Right forelimb (tissue), 1 donor: ENCODE measurements around the gene KCNJ4.

Experiments used
- DNase-seq: peaks from one replicate; pipeline ENCODE4 v3.0.0-alpha.2; 2018

KCNJ4 gene

GRCh38 chr22:38452373-38453065 lies 2.5 kb downstream of the KCNJ4 start:
- DNase-seq = no peak

DNA sequence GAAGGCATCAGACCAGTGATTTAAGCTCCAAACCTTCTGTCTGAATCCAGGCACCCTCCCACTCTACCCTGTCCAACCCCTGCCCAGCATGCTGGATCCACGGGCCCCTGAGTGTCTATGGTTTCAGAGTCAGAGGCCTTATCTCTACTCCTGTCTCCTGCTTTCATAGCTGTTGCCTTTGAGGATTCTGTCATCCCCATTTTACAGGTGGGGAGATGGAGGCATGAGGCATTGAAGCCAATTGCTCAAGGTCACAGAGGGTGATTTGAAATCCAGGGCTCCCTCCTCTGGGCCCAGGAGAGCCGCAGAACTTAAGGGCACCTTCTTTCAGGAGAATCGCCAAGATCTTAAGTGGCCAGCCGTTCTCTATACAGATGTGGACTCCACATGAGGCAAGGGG lies 3.1 kb downstream of the KCNJ4 start:
- DNase-seq = no peak

DNA sequence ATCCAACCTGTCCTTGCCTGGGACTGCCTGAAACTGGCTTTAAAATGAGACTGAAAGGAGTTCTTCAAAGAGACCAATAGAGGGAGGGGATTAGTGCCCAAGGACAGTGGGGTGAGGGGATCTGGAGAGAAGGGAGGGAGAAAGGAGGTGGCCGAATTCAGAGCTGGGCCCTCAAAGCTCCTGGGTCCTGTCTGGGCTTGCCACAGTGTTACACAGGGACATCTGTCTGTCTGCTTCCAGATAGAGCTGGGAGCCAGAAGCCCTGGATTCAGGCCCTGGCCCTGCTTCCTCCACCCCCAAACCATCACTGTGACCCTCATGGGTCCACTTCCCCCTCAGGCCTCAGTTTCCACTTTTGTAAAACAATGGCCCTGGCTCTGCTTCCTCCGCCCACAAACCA lies 3.6 kb downstream of the KCNJ4 start:
- no peak for DNase-seq

DNA sequence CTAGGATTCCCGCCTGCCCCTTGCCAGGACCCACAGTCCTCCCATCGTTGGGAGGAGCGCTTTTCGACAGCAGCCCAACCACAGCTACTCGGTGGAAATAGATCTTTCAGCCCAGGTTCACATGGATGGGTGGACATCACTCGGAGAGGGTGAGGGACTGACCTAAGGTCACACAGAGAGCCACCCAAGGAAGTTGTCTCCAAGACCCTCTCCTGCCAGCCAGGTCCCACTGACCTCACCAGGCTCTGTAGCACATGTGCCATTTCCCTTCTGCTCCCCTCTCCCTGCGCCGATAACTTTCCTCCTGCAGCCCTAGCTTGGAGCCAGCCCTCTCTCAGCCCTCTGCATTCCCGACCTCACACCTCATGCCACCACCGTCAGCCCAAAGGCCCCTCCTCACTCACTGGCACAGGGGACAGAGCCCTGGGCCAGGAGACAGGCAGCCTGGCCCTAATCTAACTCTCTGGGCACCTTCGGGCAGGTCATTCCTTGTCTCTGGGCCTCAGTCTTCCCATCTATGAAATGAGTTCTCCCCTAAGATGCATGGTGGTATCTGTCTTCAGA lies 4.7 kb downstream of the KCNJ4 start:
- no peak for DNase-seq

DNA sequence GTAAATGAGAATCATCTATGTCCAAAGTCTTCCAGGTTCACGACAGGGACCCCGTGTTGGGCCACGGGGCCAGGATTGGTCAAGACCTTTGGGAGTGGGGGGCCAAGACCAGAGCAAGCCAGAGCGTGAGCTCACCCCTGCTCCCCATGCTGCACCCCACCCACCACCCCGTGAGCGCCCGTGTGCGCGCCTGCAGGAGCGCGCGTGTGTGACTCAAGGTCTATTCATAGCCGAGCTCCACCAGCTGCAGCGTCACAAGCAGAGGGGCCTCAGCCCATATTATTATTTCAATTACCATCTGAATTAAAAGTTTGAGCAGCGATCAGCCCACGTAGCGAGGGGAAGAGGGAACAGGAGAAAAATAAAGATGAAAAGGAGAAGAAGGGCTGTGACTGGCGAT lies 5.2 kb downstream of the KCNJ4 start:
- no peak for DNase-seq

DNA sequence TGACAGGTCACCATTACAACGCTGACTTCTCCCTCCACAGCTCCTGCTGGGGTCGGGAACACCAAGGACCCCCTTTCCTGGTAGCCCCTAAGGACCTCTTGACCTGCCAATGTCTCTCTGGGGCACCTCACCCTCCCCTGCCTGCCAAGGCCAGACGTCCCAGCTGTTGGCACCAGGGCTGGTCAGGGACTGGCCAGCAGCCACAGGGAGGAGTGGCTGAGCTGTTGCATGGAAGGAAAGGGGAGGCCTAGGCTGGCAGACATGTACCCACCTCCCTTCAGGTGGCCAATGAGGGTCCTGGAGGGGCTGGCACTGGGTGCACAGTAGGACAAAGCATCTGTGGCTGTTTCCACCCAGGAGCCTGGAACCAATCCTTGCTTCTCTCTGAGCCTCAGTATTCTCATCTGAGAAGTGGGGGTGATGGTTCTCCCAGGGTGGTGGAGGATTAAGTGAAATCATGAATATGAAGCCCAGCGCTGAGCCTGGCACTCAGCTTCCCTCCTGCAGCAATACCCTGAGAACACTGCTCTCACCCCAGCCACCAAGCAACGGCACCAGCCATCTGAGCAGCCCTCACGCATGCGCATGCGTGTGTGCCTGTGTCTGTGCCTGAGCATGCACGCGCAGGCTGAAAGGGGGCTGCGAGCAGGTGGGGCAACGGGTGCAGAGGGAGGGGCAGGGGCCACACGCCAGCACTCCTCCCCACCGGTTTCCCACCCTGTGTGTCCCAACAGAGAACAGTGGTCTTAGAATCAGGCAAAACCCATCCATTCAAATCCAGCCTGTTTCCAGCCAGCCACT lies 5.9 kb downstream of the KCNJ4 start:
- no peak for DNase-seq

GRCh38 chr22:38446018-38446601 lies 8.9 kb downstream of the KCNJ4 start:
- no peak for DNase-seq

GRCh38 chr22:38444783-38445182 lies 10.2 kb downstream of the KCNJ4 start:
- no peak for DNase-seq

DNA sequence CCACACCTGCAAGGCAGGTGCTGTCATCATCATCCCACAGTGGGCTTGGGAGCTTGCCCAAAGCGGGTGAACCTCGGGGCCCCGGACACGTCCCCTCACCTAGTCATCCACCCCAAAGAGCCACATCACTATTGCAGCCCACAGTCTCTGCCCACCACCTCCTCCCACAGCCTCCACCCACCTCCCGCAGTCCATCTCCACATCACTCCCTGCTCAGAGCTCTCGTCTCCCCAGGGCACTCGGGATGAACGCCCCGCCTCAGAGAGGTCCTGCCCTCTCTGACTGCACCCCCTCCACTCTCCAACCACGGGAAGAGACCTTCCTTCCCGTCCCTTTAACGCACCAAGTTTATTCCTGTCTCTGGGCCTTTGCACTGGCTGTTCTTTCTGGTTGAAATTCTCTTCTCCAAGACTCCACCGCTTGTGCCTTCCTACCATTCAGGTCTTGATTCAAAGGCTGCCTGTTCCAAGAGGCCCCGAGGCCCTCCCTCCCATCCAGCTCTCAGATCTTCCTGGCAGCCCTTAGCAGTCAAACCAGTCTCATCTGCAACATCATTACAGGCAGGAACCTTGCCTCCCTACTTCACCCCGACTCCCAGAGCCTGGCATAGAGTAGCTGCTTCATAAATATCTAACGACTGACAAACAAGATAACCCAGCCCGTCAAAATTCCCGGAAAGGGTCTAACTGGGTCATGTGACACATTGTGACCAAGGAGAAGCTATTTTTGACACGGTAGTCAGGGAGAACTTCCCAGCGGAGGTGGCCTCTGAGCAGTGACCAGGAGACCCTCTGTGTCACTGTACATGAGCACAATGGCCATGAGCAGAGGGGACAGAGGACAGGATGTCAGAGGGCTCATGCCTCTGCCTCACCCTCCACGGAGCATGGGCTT lies 11.1 kb downstream of the KCNJ4 start:
- no peak for DNase-seq

DNA sequence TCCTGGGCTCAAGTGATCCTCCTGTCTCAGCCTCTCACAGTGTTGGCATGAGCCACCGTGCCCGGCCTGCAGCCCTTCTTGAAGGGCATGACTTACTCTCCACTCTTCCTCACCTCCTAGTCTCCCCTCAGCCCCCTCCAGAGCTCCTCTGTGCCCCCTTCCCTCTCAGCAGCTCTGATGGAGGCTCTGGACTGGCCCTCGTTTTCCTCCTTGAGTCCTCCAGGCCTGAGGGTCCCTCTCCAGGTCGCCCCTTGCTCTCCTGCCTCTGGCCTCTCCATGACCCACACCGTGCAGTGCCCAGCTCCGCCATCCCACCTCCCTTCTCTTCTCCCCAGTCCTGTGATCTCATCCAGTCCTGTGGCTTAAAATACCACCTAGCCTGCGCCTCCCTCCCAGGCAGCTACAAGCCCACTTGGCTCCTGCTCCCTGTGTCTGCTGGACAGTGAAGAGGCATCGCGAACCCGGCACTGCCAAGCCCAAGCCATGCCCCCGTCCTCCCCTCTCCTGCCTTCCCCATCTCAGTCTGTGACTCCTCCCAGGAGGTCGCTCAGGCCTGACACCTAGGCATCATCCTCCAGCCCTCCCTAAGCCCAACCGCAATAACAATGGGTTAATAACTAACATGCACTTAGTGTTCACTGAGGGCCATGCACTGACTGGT lies 11.9 kb downstream of the KCNJ4 start:
- DNase-seq = no peak

DNA sequence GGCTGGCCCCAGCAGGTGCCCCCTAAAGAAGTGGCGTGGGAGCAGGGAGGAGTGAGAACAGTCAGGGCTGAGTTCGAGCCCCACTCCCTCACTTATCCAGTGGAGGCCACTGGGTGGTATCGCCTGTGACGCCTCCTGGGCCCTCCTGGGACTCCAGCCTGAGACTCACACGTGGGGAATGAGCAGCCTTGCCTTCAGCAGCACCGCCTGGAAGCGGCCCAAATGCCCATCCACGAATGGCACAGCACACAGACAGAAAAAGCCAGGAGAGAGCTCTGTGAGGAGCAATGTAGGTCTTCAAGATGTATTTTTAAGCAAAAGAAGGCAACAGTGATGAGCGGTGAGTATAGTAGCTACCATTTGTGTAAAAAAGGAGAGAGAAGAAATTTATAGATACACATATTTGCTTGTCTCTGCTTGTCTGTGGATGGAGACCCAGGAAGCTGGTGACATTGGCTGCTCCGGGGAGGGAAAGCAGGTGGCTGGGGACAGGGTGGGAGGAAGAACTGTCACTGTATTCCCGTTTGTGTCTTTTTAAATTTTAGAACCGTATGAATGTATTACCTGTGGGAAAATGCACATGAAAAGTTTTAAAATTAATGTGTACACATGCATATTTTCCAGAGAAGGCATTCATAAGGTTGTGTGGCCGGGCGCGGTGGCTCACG lies 13.2 kb downstream of the KCNJ4 start:
- DNase-seq = no peak

GRCh38 chr22:38440747-38441350 lies 14.2 kb downstream of the KCNJ4 start:
- no peak for DNase-seq

DNA sequence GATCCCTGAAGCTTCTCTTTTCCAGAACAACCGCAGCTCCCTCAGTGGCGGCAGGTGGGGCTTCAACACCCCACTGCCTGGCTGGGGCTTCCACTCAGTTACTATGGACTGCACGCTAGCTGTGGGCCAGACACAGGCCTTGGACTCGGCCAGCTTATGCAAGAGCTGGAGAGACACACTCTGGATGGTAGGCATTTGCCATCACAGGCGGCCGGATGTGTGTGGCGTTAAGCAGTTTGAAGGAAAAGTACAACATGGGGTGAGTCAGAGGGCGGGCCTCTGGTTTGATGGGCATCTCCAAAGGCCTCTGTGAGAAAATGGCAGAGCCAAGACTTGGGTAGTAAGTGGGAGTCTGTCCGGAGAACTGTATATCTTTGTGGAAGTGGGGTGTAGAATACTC lies 17.6 kb downstream of the KCNJ4 start:
- DNase-seq = no peak

GRCh38 chr22:38436629-38437395 lies 18.2 kb downstream of the KCNJ4 start:
- DNase-seq = no peak

DNA sequence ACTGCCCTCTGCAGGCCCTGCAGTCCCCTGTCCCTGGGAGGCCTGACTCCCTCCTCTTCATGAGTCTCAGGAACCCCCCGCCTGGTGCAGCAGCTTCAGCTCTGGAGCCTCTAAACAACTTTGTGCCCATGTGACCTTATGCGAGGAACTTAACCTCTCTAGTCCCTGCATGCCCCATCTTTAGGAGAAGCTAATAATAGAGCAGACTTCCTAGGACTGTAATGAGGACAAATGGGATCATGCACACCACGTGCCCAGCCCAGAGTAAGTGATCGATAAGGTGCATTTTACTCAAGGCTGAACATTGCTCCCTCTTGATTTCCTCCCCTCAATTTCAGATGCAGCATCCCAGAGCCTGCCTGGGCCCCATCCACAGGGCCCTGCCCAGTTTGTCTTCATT lies 19.0 kb downstream of the KCNJ4 start:
- DNase-seq = no peak

DNA sequence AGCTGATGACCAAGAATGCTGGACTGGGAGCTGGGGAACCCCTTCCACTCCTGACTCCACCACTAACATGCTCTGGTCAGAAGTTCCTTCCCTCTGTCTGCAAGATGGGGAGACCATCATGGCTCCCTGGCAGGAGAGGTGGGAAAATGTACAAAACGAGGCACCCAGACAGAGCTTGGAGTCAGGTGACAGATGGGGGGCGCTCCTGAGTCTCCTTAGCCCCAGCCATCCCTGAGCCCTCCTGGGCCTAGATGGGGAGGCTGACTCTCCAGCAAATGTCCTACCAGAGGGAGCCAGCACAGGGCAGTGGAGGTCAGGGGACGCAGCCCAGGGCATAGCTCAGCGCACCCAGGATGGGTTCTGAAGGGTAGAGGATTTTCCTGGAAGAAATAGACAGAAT lies 20.0 kb downstream of the KCNJ4 start:
- no peak for DNase-seq

GRCh38 chr22:38433871-38434270 lies 21.1 kb downstream of the KCNJ4 start:
- no peak for DNase-seq

DNA sequence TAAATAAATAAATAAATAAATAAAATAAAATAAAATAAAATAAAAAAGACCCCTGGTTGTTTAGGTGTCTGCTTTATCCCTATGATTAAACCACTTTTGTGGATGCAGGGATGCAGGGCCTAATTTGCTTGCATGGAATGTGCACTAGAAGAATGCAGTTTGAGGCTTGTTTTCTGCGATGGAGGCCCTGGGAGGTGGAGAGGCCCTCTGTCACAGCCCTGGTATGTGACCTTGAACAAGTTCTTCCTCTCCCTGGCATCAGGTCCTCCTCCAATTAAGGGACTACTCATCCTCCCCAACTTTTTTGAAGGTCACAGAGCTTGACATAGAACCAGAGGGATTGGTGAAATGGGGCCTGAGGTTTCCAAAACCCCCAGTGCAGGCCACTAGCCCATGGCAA lies 22.7 kb downstream of the KCNJ4 start:
- no peak for DNase-seq

DNA sequence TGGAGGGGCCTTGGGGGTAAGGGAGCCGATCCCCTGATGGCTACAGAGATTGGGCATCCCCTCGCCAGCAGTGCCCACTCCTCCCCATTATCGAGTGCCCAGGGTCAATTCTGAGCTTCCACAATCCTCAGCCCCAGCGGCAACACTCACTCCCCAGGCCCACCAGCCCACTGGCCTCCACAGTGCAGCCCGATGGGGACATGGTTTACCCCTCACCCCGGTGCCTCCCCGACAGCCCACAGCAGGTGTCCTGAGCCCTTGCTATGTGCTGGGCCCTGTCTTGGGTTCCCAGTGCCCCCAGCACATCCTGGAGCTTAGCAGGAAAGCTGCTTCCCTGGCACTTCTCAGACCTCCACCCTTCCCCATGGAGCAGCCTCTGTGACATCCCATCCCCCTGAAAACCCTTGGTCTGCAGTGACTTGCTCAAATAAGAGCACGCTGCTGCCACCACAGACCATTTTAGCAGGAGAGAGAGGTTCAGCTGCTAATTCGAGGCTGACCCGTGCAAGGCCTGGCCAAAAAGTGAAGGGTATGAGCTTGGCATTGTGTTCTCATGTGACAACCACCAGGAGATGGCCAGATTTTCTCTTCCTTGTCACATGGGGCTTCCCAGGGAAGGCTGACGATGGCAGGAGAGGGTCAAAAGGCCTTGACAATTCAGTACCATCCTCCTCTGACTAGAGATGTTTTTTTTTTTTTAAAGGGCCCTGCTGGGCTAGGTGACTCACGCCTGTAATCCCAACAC lies 23.6 kb downstream of the KCNJ4 start:
- no peak for DNase-seq
